Neutrophil (primary cell): Measurements from ENCODE around the gene VAMP5.

Source experiments
- H3K27ac ChIP-seq: fragments of 200-600 bp; sonication (generic); 2 replicates; pipeline ENCODE4 v1.5.1; 2016; ENCODE audit warnings: mild to moderate bottlenecking, moderate library complexity
- H3K27me3 ChIP-seq: fragments of 200-600 bp; sonication (generic); 2 replicates; pipeline ENCODE4 v1.6.0; 2016; ENCODE audit warnings: mild to moderate bottlenecking
- H3K36me3 ChIP-seq: fragments of 200-600 bp; sonication (generic); 2 replicates; pipeline ENCODE4 v1.5.1; 2017
- H3K4me1 ChIP-seq, 2 experiments: fragments of 200-600 bp in 1 of 2; sonication (generic) in 1 of 2; 1 replicate in 1 of 2; 2 replicates in 1 of 2; pipeline versions ENCODE4 v1.5.1 to v1.6.1; 2013 to 2016; ENCODE audit warnings: low read depth in 1 of 2, low read length in 1 of 2, mild to moderate bottlenecking in 1 of 2, moderate library complexity in 1 of 2; ENCODE audit not compliant: control insufficient read depth in 1 of 2, insufficient read depth in 1 of 2
- H3K4me3 ChIP-seq, 2 experiments: fragments of 200-600 bp in 1 of 2; sonication (generic) in 1 of 2; 1 replicate in 1 of 2; 2 replicates in 1 of 2; pipeline ENCODE4 v1.5.1; 2013 to 2016; ENCODE audit warnings: low read depth in 1 of 2, low read length in 1 of 2, mild to moderate bottlenecking in 1 of 2, moderate library complexity in 1 of 2
- H3K9me3 ChIP-seq: fragments of 200-600 bp; sonication (generic); 2 replicates; pipeline ENCODE4 v1.5.1; 2016
- TF ChIP-seq, protein P1 (sequence below): fragments of 200-600 bp; sonication (generic); IDR thresholded peaks from 2 replicates; pipeline ENCODE4 v1.5.1; 2016; ENCODE audit warnings: antibody characterized with exemption

Gene VAMP5

DNA sequence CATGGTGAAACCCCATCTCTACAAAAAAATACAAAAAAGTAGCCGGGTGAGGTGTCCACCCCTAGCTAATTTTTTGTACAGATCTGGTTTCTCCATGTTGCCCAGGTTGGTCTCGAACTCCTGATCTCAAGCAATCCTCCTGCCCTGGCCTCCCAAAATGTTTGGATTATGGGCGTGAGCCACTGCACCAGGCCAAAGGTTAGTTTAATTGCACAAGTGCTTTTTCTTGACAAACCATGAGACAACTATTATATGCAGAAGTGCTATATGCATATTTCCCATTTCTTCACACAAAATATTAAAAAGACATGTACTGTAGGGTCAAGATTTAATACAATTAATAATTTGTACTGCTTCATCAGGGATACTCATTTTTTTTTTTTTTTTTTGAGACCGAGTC is 18.0 kb upstream of the VAMP5 start:
- no peak overlapping the region for H3K4me3 ChIP-seq
- TF ChIP-seq, protein P1, sequence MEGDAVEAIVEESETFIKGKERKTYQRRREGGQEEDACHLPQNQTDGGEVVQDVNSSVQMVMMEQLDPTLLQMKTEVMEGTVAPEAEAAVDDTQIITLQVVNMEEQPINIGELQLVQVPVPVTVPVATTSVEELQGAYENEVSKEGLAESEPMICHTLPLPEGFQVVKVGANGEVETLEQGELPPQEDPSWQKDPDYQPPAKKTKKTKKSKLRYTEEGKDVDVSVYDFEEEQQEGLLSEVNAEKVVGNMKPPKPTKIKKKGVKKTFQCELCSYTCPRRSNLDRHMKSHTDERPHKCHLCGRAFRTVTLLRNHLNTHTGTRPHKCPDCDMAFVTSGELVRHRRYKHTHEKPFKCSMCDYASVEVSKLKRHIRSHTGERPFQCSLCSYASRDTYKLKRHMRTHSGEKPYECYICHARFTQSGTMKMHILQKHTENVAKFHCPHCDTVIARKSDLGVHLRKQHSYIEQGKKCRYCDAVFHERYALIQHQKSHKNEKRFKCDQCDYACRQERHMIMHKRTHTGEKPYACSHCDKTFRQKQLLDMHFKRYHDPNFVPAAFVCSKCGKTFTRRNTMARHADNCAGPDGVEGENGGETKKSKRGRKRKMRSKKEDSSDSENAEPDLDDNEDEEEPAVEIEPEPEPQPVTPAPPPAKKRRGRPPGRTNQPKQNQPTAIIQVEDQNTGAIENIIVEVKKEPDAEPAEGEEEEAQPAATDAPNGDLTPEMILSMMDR = no peak
- H3K36me3 ChIP-seq = no peaks in the 10 kb centered on the region
- no peaks in the 10 kb centered on the region for H3K27me3 ChIP-seq
- no peaks in the 10 kb centered on the region for H3K9me3 ChIP-seq
- H3K4me1 ChIP-seq = peaks cover 7 to 11% of the 10 kb centered on the region in 2 experiments
- H3K27ac ChIP-seq = no peak overlapping the region

DNA sequence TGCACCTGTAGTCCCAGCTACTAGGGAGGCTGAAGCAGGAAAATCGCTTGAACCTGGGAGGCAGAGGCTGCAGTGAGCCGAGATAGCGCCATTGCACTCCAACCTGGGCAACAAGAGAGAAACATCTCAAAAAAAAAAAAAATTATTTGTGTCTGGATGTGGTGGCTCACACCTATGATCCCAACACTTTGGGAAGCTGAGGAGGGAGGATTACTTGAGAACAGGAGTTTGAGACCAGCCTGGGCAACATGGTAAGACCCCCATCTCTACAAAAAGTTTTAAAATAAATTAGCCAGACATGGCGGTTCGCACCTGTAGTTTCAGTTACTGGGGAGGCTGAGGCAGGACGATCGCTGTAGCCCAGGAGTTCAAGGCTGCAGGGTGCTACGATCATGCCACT is 8.5 kb upstream of the VAMP5 start:
- H3K4me1 ChIP-seq = peaks cover 36 to 37% of the 10 kb centered on the region in 2 experiments
- H3K4me3 ChIP-seq = no peak overlapping the region
- H3K9me3 ChIP-seq = no peaks in the 10 kb centered on the region
- no peaks in the 10 kb centered on the region for H3K36me3 ChIP-seq
- TF ChIP-seq, protein P1 = no peak
- H3K27ac ChIP-seq = no peak overlapping the region
- no peaks in the 10 kb centered on the region for H3K27me3 ChIP-seq

DNA sequence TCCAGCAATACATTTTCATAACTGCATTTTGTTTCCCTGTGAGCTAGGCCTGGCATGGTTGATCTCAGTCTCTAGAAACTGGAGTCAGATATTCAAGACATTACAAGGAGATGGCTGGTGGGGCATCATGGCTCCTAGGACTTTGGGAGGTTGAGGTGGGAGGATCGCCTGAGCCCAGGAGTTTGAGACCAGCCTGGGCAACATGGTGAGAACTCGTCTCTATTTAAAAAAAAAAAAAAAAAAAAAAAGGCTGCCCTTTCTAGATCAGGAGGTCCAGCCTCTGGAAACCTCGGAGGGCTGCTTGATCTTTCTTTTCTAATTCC is 7.2 kb upstream of the VAMP5 start:
- Histone ChIP-seq H3K9me3 (no peaks in the 10 kb centered on the region), H3K27ac (peak overlapping the region; percentile 72), H3K36me3 (no peaks in the 10 kb centered on the region), H3K4me1 (peaks cover 36 to 37% of the 10 kb centered on the region in 2 experiments), H3K4me3 (peak overlapping the region; percentile 45 to 49), H3K27me3 (no peaks in the 10 kb centered on the region)
- TF ChIP-seq, protein P1 = no peak

- TF ChIP-seq, protein P1 = no peak
- Histone ChIP-seq H3K9me3 (no peaks in the 10 kb centered on the region), H3K27ac (peak within 1 kb of the TSS; percentile 72), H3K36me3 (no peaks in the 10 kb centered on the region), H3K27me3 (no peaks in the 10 kb centered on the region), H3K4me1 (peaks cover 36 to 37% of the 10 kb centered on the region in 2 experiments), H3K4me3 (peak within 1 kb of the TSS; percentile 45 to 49)
Measured at GRCh38 chr2:85577386-85578242, 6.6 kb upstream of the VAMP5 start, which contains the start of gene VAMP8. VAMP8 (plus strand) TSS chr2:85577586; CDS start chr2:85577647, 61 bp downstream.

GRCh38 chr2:85578243-85579180 is 5.7 kb upstream of the VAMP5 start:
- TF ChIP-seq, protein P1 = no peak
- H3K9me3 ChIP-seq = no peaks in the 10 kb centered on the region
- H3K4me3 ChIP-seq = peak overlapping the region; percentile 45 to 49
- peak overlapping the region; percentile 72 for H3K27ac ChIP-seq
- H3K4me1 ChIP-seq = peaks cover 36 to 37% of the 10 kb centered on the region in 2 experiments
- H3K27me3 ChIP-seq = no peaks in the 10 kb centered on the region
- H3K36me3 ChIP-seq = no peaks in the 10 kb centered on the region
